ENCODE data around the gene TMC6. TPM values are rescaled to one million over a fixed set of nuclear protein-coding genes. Genes with fewer than 3 reads are reported as not detected.

Gene TMC6
- total RNA-seq, 1 donor from 2014 or later = 6.9 TPM

DNA sequence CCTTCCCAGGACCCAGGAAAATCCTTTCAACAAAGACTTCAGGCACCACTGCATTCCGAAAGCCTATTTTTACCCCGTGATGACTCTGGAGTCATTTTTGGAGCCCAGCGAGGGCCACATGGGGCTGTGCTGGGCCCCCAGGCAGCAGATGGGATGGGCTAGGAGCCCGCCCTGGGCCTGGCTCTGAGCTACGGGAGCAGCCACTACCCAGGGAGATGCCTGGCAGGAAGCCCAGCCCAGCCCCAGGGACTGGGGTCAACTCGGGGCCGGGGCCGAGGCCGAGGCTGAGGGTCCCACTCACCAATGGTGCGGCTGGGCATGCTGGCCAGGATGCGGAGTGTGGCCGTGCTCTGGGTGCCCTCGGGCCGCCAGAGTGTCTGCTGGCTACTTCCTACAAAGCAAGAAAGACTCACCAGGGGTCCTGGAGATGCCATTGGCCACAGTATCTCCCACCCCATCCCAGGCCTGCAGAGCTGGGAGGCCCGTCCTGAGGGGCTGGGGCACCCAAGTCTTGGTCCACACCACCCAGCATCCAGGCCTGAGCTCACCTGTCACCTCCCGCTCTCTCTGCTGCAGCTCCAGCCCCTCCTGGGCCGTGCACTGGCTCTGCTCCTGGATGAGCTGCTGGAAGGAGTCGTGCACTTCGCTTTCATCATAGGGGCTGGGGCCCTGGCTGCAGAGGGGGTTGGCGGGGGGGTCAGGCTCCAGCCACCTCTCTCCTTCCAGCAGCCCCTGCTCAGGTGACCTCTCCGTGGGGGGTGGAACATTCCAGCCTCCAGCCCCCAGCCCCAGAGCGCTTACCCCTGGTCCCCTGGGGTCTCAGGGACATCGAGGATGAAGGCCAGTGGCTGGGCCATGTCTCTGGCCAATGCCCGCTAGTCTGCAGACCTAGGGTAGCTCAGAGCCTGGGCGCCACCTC lies 2.3 kb downstream of the TMC6 start:
- TF ChIP-seq EZH2phosphoT487 (IDR thresholded peaks at IDR 0.05) (no peak), EZH2 (IDR thresholded peaks at IDR 0.05) (no peak)
- TF ChIP-seq, protein P1, sequence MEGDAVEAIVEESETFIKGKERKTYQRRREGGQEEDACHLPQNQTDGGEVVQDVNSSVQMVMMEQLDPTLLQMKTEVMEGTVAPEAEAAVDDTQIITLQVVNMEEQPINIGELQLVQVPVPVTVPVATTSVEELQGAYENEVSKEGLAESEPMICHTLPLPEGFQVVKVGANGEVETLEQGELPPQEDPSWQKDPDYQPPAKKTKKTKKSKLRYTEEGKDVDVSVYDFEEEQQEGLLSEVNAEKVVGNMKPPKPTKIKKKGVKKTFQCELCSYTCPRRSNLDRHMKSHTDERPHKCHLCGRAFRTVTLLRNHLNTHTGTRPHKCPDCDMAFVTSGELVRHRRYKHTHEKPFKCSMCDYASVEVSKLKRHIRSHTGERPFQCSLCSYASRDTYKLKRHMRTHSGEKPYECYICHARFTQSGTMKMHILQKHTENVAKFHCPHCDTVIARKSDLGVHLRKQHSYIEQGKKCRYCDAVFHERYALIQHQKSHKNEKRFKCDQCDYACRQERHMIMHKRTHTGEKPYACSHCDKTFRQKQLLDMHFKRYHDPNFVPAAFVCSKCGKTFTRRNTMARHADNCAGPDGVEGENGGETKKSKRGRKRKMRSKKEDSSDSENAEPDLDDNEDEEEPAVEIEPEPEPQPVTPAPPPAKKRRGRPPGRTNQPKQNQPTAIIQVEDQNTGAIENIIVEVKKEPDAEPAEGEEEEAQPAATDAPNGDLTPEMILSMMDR (IDR thresholded peaks at IDR 0.05) = no peak
- no peak overlapping the region for H2AFZ ChIP-seq (replicated peaks)
- no peak overlapping the region for H3K27ac ChIP-seq
- Mint-ChIP-seq H3K27me3 (ENCODE audit: insufficient read depth, low read depth) (peaks cover 10% of the 10 kb centered on the region), H3K4me1 (peaks cover 14% of the 10 kb centered on the region), H3K9me3 (no peaks in the 10 kb centered on the region), H3K27ac (no peak overlapping the region), H3K4me3 (peak overlapping the region; percentile 66), H3K36me3 (peaks cover 3% of the 10 kb centered on the region)
- H4K20me1 ChIP-seq (ENCODE audit: low read depth) = peaks cover 5% of the 10 kb centered on the region
- peaks cover 15% of the 10 kb centered on the region for H3F3A ChIP-seq (ENCODE audit: low read depth)
- H3K4me1 ChIP-seq = peaks cover 23% of the 10 kb centered on the region
- no peak overlapping the region for H3K9ac ChIP-seq
- DNase-seq (ENCODE audit: low spot score) = no peak
- no peaks in the 10 kb centered on the region for H3K79me2 ChIP-seq (ENCODE audit: low read depth)
- no peaks in the 10 kb centered on the region for H3K9me3 ChIP-seq (ENCODE audit: low read depth)
- H3K4me2 ChIP-seq = no peak overlapping the region
- H3K36me3 ChIP-seq = no peaks in the 10 kb centered on the region
- peaks cover 40% of the 10 kb centered on the region for H3K27me3 ChIP-seq
- H3K4me3 ChIP-seq = no peak overlapping the region

DNA sequence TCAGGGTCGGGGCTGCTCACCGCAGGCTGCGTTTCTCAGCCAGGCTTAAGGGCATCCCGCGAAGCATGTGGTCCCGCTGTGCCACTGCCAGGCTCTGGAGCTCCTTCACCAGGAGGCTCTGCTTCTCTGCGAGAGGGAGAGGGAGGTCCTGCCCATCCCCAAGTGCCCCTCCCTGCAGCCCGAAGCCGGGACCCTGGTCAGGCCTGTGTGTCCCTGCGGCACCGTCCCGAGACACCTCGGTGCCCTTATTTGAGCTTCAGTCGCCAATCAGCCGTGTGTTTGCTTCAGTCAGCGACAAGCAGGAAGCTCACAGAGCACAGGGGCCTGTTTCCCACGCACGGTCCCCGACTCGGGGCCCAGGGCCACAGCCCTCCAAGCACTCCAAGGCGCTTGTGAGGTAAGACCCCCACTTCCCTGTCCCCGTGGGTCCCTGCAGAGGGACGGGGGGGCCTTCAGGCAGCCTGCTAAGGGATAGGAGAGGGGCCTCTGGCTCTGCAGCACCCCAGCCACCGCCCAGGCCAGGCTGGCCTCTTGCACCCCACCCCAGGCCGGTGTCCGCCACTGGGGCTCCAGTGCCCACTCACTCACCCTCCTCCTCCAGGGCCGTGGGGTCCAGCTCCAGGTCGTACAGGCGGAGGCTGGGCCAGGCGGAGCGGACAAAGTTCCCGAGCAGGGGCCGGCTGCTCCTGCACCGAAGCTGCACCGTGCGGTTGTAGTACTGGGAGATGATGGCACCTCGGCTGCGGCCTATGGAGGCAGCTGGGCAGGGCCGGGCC lies 3.2 kb downstream of the TMC6 start:
- H3K4me1 Mint-ChIP-seq = peaks cover 14% of the 10 kb centered on the region
- Histone ChIP-seq H3K9ac (no peak overlapping the region), H3K79me2 (ENCODE audit: low read depth) (no peaks in the 10 kb centered on the region), H3K4me2 (no peak overlapping the region), H3K9me3 (ENCODE audit: low read depth) (no peaks in the 10 kb centered on the region), H2AFZ (replicated peaks) (no peak overlapping the region), H3K27me3 (peaks cover 31% of the 10 kb centered on the region), H3K4me3 (no peak overlapping the region), H3K4me1 (peaks cover 23% of the 10 kb centered on the region), H3K27ac (no peak overlapping the region), H4K20me1 (ENCODE audit: low read depth) (peaks cover 5% of the 10 kb centered on the region), H3F3A (ENCODE audit: low read depth) (peaks cover 15% of the 10 kb centered on the region), H3K36me3 (no peaks in the 10 kb centered on the region)
- no peak for DNase-seq (ENCODE audit: low spot score)
- H3K27me3 Mint-ChIP-seq (ENCODE audit: insufficient read depth, low read depth) = peaks cover 10% of the 10 kb centered on the region
- H3K9me3 Mint-ChIP-seq = no peaks in the 10 kb centered on the region
- no peak overlapping the region for H3K27ac Mint-ChIP-seq
- no peak overlapping the region for H3K4me3 Mint-ChIP-seq
- TF ChIP-seq, protein P1 (IDR thresholded peaks at IDR 0.05) = no peak
- TF ChIP-seq EZH2 (IDR thresholded peaks at IDR 0.05) = no peak
- no peak for TF ChIP-seq EZH2phosphoT487 (IDR thresholded peaks at IDR 0.05)
- H3K36me3 Mint-ChIP-seq = peaks cover 3% of the 10 kb centered on the region

DNA sequence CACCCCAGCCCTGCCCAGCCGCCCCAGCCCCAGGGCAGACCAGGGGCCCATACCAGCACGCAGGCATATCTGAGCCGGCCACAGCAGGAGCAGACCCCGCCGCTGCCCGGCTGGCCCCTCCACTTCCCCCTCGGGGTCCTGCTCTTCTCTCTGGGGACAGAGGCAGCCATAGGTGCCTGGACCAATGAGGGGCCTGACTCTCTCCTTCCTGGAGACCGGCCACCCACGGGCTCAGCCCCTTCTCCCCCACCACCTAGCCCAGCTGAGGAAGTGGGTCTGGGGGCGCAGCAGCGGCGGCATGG lies 3.8 kb downstream of the TMC6 start:
- no peak overlapping the region for H3K27ac ChIP-seq
- H3K4me3 ChIP-seq = no peak overlapping the region
- TF ChIP-seq EZH2 (IDR thresholded peaks at IDR 0.05) = no peak
- TF ChIP-seq EZH2phosphoT487 (IDR thresholded peaks at IDR 0.05) = no peak
- TF ChIP-seq, protein P1 (IDR thresholded peaks at IDR 0.05) = no peak
- H3K4me2 ChIP-seq = no peak overlapping the region
- H3K4me1 ChIP-seq = peaks cover 23% of the 10 kb centered on the region
- no peak overlapping the region for H3K9ac ChIP-seq
- no peak for DNase-seq (ENCODE audit: low spot score)
- H4K20me1 ChIP-seq (ENCODE audit: low read depth) = peaks cover 5% of the 10 kb centered on the region
- H3K36me3 ChIP-seq = no peaks in the 10 kb centered on the region
- H3K9me3 Mint-ChIP-seq = no peaks in the 10 kb centered on the region
- no peak overlapping the region for H2AFZ ChIP-seq (replicated peaks)
- H3K27me3 Mint-ChIP-seq (ENCODE audit: insufficient read depth, low read depth) = peaks cover 7% of the 10 kb centered on the region
- H3K79me2 ChIP-seq (ENCODE audit: low read depth) = no peaks in the 10 kb centered on the region
- peaks cover 11% of the 10 kb centered on the region for H3K4me1 Mint-ChIP-seq
- peaks cover 11% of the 10 kb centered on the region for H3F3A ChIP-seq (ENCODE audit: low read depth)
- no peak overlapping the region for H3K4me3 Mint-ChIP-seq
- H3K27ac Mint-ChIP-seq = no peak overlapping the region
- no peaks in the 10 kb centered on the region for H3K9me3 ChIP-seq (ENCODE audit: low read depth)
- peaks cover 25% of the 10 kb centered on the region for H3K27me3 ChIP-seq
- H3K36me3 Mint-ChIP-seq = peaks cover 3% of the 10 kb centered on the region

Data from neural progenitor cell (in vitro differentiated cells).